Keratinocyte (primary cell): ENCODE measurements around the gene AK8. TPM values are rescaled to one million over a fixed set of nuclear protein-coding genes. Genes with fewer than 3 reads are reported as not detected.

Source experiments
- DNase-seq: peaks from one replicate; pipeline ENCODE4 v3.0.0-alpha.2; 2011; ENCODE audit warnings: low read depth, missing footprints, low spot score
- FAIRE-seq: peaks from 2 replicates; lab custom pipeline; 2011; peaks lifted over from hg19 to GRCh38; lab: Jason Lieb, UNC
- H2AFZ ChIP-seq: 2 replicates; pipeline ENCODE4 v1.6.0; 2012; ENCODE audit warnings: low read length, control low read depth, inconsistent platforms; ENCODE audit not compliant: control insufficient read depth
- H3K27ac ChIP-seq: 2 replicates; pipeline ENCODE4 v1.5.1; 2011; ENCODE audit warnings: low read length; ENCODE audit not compliant: control insufficient read depth, insufficient read depth
- H3K27me3 ChIP-seq: 3 replicates; pipeline ENCODE4 v1.6.0; 2011; ENCODE audit warnings: low read length; ENCODE audit not compliant: control insufficient read depth, insufficient read depth; ENCODE audit errors: extremely low read depth
- H3K36me3 ChIP-seq, 2 experiments: 2 replicates in 1 of 2; 3 replicates in 1 of 2; pipeline ENCODE4 v1.5.1; 2011; ENCODE audit warnings: low read length in 2 of 2, mild to moderate bottlenecking in 1 of 2; ENCODE audit not compliant: control insufficient read depth in 2 of 2, insufficient read depth in 2 of 2; ENCODE audit errors: extremely low read depth in 1 of 2
- H3K4me1 ChIP-seq: 3 replicates; pipeline ENCODE4 v1.5.1; 2011; ENCODE audit warnings: low read length; ENCODE audit not compliant: control insufficient read depth, insufficient read depth; ENCODE audit errors: extremely low read depth
- H3K4me2 ChIP-seq: 3 replicates; pipeline ENCODE4 v1.6.0; 2011; ENCODE audit warnings: low read depth, low read length; ENCODE audit not compliant: control insufficient read depth, insufficient read depth; ENCODE audit errors: extremely low read depth
- H3K4me3 ChIP-seq, 3 experiments: fragments of 200-600 bp in 1 of 3; sonication (generic) in 1 of 3; 2 replicates in 2 of 3; 3 replicates in 1 of 3; pipeline ENCODE4 v1.5.1; 2011 to 2016; ENCODE audit warnings: low read length in 3 of 3, mild to moderate bottlenecking in 3 of 3, control low read depth in 2 of 3, inconsistent platforms in 1 of 3, low read depth in 1 of 3, mixed read lengths in 1 of 3, mixed run types in 1 of 3, moderate library complexity in 1 of 3; ENCODE audit not compliant: control insufficient read depth in 2 of 3, insufficient read depth in 2 of 3; ENCODE audit errors: extremely low read depth in 1 of 3
- H3K79me2 ChIP-seq: 2 replicates; pipeline ENCODE4 v1.6.0; 2012; ENCODE audit warnings: low read length; ENCODE audit not compliant: control insufficient read depth, insufficient read depth
- H3K9ac ChIP-seq: 3 replicates; pipeline ENCODE4 v1.6.0; 2011; ENCODE audit warnings: low read length; ENCODE audit not compliant: control insufficient read depth, insufficient read depth; ENCODE audit errors: extremely low read depth
- H3K9me1 ChIP-seq: 3 replicates; pipeline ENCODE4 v1.6.0; 2011; ENCODE audit warnings: low read length; ENCODE audit not compliant: control insufficient read depth, insufficient read depth; ENCODE audit errors: extremely low read depth
- H3K9me3 ChIP-seq: 2 replicates; pipeline ENCODE4 v1.5.1; 2012; ENCODE audit warnings: low read depth, low read length; ENCODE audit not compliant: control insufficient read depth
- H4K20me1 ChIP-seq: 3 replicates; pipeline ENCODE4 v1.6.0; 2011; ENCODE audit warnings: low read length; ENCODE audit not compliant: control insufficient read depth, insufficient read depth; ENCODE audit errors: extremely low read depth
- EZH2 ChIP-seq: IDR thresholded peaks from one replicate; pipeline ENCODE4 v1.6.1; 2012; ENCODE audit warnings: inconsistent platforms, mild to moderate bottlenecking, low read length, moderate library complexity
- dilution Hi-C: fragments of 300-500 bp; cut with MboI; formaldehyde crosslinking; loops from one replicate; pipeline ENCODE4 v1.7.0; 2020; ENCODE audit warnings: low sequenced_read_pairs; ENCODE audit not compliant: extremely low pct_ligation_motif_present
- polyA plus RNA-seq, 5 experiments: library from polyadenylated mRNA; depleted of rRNA in 3 of 5; stranded (reverse) in 3 of 5; stranded (forward) in 1 of 5; unstranded in 1 of 5; fragments of >200 nt; gene quantifications; 1 replicate in 1 of 5; 2 replicates in 3 of 5; 3 replicates in 1 of 5; pipeline versions ENCODE4 v1.2.1 to v1.2.3, GENCODE V29; 2011 to 2012; ENCODE audit warnings: missing spikeins in 2 of 5, low read depth in 1 of 5, low replicate concordance in 1 of 5
- TF ChIP-seq, protein P1 (sequence below), 3 experiments: IDR thresholded peaks in 1 of 3; conservative IDR thresholded peaks in 1 of 3; optimal IDR thresholded peaks in 1 of 3; 2 replicates in 2 of 3; 3 replicates in 1 of 3; pipeline versions ENCODE3 to v1.5.1; 2011; ENCODE audit warnings: low read length in 3 of 3, mild to moderate bottlenecking in 3 of 3, moderate library complexity in 2 of 3, control low read depth in 1 of 3, inconsistent platforms in 1 of 3; ENCODE audit not compliant: insufficient read depth in 2 of 3; ENCODE audit errors: extremely low read depth in 1 of 3

Gene AK8
- polyA plus RNA-seq, 1 donor (not counting 4 experiments of a cell fraction or from before 2014, with no cell fraction given): 0.24 TPM

DNA sequence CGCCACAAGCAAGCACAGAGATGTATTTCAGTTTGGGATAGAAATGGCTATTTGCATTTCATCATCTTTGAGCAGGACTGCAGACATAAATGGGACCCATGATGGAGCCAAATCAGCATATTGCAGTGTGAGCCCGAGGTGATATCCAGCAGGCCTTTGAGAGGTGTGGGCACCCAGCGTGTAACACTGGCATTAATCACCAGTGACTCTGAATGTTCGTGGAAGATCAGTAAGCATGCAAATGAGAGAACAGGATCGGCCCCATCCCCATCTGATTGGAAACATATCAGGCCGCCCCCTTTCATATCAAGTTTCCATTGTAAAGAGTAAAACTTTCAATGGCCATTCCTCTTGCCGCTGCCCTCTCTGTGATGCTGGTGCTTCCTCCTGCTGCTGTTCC lies 123.8 kb downstream of the AK8 start:
- no peak for DNase-seq
- Histone ChIP-seq H2AFZ (no peak overlapping the region), H4K20me1 (no peaks in the 10 kb centered on the region), H3K79me2 (no peaks in the 10 kb centered on the region), H3K9me1 (no peaks in the 10 kb centered on the region), H3K9me3 (no peaks in the 10 kb centered on the region), H3K4me3 (no peak overlapping the region), H3K27me3 (peaks cover 32% of the 10 kb centered on the region), H3K4me1 (no peaks in the 10 kb centered on the region), H3K27ac (no peak overlapping the region), H3K9ac (no peak overlapping the region), H3K36me3 (no peaks in the 10 kb centered on the region), H3K4me2 (no peak overlapping the region)
- FAIRE-seq: no peak
- dilution Hi-C loops: no loop called here
- no peak for TF ChIP-seq EZH2
- TF ChIP-seq, protein P1, sequence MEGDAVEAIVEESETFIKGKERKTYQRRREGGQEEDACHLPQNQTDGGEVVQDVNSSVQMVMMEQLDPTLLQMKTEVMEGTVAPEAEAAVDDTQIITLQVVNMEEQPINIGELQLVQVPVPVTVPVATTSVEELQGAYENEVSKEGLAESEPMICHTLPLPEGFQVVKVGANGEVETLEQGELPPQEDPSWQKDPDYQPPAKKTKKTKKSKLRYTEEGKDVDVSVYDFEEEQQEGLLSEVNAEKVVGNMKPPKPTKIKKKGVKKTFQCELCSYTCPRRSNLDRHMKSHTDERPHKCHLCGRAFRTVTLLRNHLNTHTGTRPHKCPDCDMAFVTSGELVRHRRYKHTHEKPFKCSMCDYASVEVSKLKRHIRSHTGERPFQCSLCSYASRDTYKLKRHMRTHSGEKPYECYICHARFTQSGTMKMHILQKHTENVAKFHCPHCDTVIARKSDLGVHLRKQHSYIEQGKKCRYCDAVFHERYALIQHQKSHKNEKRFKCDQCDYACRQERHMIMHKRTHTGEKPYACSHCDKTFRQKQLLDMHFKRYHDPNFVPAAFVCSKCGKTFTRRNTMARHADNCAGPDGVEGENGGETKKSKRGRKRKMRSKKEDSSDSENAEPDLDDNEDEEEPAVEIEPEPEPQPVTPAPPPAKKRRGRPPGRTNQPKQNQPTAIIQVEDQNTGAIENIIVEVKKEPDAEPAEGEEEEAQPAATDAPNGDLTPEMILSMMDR (optimal IDR thresholded peaks at IDR 0.05 in 1 of 3, IDR thresholded peaks at IDR 0.05 in 1 of 3, conservative IDR thresholded peaks at IDR 0.05 in 1 of 3; ENCODE audit: extremely low read depth in 1 of 3, insufficient read depth in 2 of 3, low read length in 3 of 3): no peak

GRCh38 chr9:132753593-132753880 lies 124.5 kb downstream of the AK8 start:
- peaks cover 32% of the 10 kb centered on the region for H3K27me3 ChIP-seq
- no peak overlapping the region for H3K27ac ChIP-seq
- no peaks in the 10 kb centered on the region for H4K20me1 ChIP-seq
- H3K36me3 ChIP-seq: no peaks in the 10 kb centered on the region
- no peak overlapping the region for H3K9ac ChIP-seq
- no peak overlapping the region for H2AFZ ChIP-seq
- no peaks in the 10 kb centered on the region for H3K4me1 ChIP-seq
- dilution Hi-C loops: no loop called here
- no peak overlapping the region for H3K4me3 ChIP-seq
- no peak for FAIRE-seq
- no peaks in the 10 kb centered on the region for H3K79me2 ChIP-seq
- no peak for DNase-seq
- H3K9me3 ChIP-seq: no peaks in the 10 kb centered on the region
- no peaks in the 10 kb centered on the region for H3K9me1 ChIP-seq
- no peak for TF ChIP-seq EZH2
- TF ChIP-seq, protein P1 (optimal IDR thresholded peaks at IDR 0.05 in 1 of 3, IDR thresholded peaks at IDR 0.05 in 1 of 3, conservative IDR thresholded peaks at IDR 0.05 in 1 of 3; ENCODE audit: extremely low read depth in 1 of 3, insufficient read depth in 2 of 3, low read length in 3 of 3): no peak
- no peak overlapping the region for H3K4me2 ChIP-seq
